ENCODE measurements around the gene VPS37B. TPM values are rescaled to one million over a fixed set of nuclear protein-coding genes. Genes with fewer than 3 reads are reported as not detected.

Gene VPS37B
- total RNA-seq, 2 experiments from 2014 or later, result 97.7 to 104 TPM

GRCh38 chr12:122866950-122867607, 28.8 kb downstream of the VPS37B start:
- TF ChIP-seq CTCF (IDR thresholded peaks at IDR 0.05), result no peak
- ChIA-PET POLR2A (no interaction called here), CTCF (interaction anchor here (1.1 kb wide), 1 partner anchor 86 kb away, joined by 3 read pairs; no protein-coding TSS in a partner anchor)
- Mint-ChIP-seq H3K9me3 (no peaks in the 10 kb centered on the region), H3K36me3 (ENCODE audit: low read depth) (peaks cover 84% of the 10 kb centered on the region), H3K4me1 (ENCODE audit: low read depth) (peaks cover 24% of the 10 kb centered on the region), H3K4me3 (peak overlapping the region; percentile 56), H3K27me3 (no peaks in the 10 kb centered on the region), H3K27ac (no peak overlapping the region)
- Histone ChIP-seq H3K4me1 (ENCODE audit: insufficient read depth, low read length) (peaks cover 21% of the 10 kb centered on the region), H3K9me3 (ENCODE audit: control insufficient read depth in 1 of 2, insufficient read depth in 1 of 2, low read length in 2 of 2) (no peaks in the 10 kb centered on the region), H3K4me3 (ENCODE audit: low read length) (no peak overlapping the region), H3K27me3 (ENCODE audit: control insufficient read depth in 1 of 2, insufficient read depth in 2 of 2, low read length in 2 of 2) (no peaks in the 10 kb centered on the region), H3K36me3 (ENCODE audit: insufficient read depth, low read length) (peaks cover 56% of the 10 kb centered on the region), H3K27ac (ENCODE audit: low read depth in 1 of 2, low read length in 2 of 2) (no peak overlapping the region)
- intact Hi-C loops (cut with DNase I, micrococcal nuclease), result loop anchor here in 1 of 2 experiments (5.0 kb wide), 1 partner anchor 35 kb away; no protein-coding TSS in a partner anchor
- DNase-seq (peak in 1 of 14 experiments; percentile 7), ATAC-seq (ENCODE audit: poor library complexity) (no peak)

- Mint-ChIP-seq H3K4me1 (ENCODE audit: low read depth) (peaks cover 17% of the 10 kb centered on the region), H3K9me3 (no peaks in the 10 kb centered on the region), H3K4me3 (peak overlapping the region; percentile 56), H3K27me3 (no peaks in the 10 kb centered on the region), H3K36me3 (ENCODE audit: low read depth) (peaks cover 84% of the 10 kb centered on the region), H3K27ac (peak overlapping the region; percentile 49)
- peaks cover 61% of the 10 kb centered on the region for H3K36me3 ChIP-seq (ENCODE audit: insufficient read depth, low read length)
- ChIA-PET CTCF (interaction anchor here (1.1 kb wide), 1 partner anchor 86 kb away, joined by 3 read pairs; no protein-coding TSS in a partner anchor), POLR2A (no interaction called here)
- no peaks in the 10 kb centered on the region for H3K9me3 ChIP-seq (ENCODE audit: control insufficient read depth in 1 of 2, insufficient read depth in 1 of 2, low read length in 2 of 2)
- peak in 1 of 14 experiments; percentile 2 for DNase-seq
- H3K27me3 ChIP-seq (ENCODE audit: control insufficient read depth in 1 of 2, insufficient read depth in 2 of 2, low read length in 2 of 2), result no peaks in the 10 kb centered on the region
- H3K4me1 ChIP-seq (ENCODE audit: insufficient read depth, low read length), result peaks cover 14% of the 10 kb centered on the region
- intact Hi-C loops (cut with DNase I, micrococcal nuclease), result loop anchor here in 1 of 2 experiments (5.0 kb wide), 1 partner anchor 36 kb away; no protein-coding TSS in a partner anchor
- no peak for ATAC-seq (ENCODE audit: poor library complexity)
- H3K27ac ChIP-seq (ENCODE audit: low read depth in 1 of 2, low read length in 2 of 2), result no peak overlapping the region
- TF ChIP-seq CTCF (IDR thresholded peaks at IDR 0.05), result no peak
- no peak overlapping the region for H3K4me3 ChIP-seq (ENCODE audit: low read length)
These were observed 29.5 kb downstream of the VPS37B start for GRCh38 chr12:122866379-122866778.

GRCh38 chr12:122865268-122866231, 30.4 kb downstream of the VPS37B start:
- POLR2A ChIA-PET, result interaction anchor here (0.8 to 2.7 kb wide), 2 partner anchors 8 to 33 kb away, joined by 3 to 10 read pairs; no protein-coding TSS in a partner anchor
- Histone ChIP-seq H3K4me1 (ENCODE audit: insufficient read depth, low read length) (peaks cover 7% of the 10 kb centered on the region), H3K9me3 (ENCODE audit: control insufficient read depth in 1 of 2, insufficient read depth in 1 of 2, low read length in 2 of 2) (no peaks in the 10 kb centered on the region), H3K27ac (ENCODE audit: low read depth in 1 of 2, low read length in 2 of 2) (no peak overlapping the region), H3K4me3 (ENCODE audit: low read length) (no peak overlapping the region), H3K36me3 (ENCODE audit: insufficient read depth, low read length) (peaks cover 59% of the 10 kb centered on the region), H3K27me3 (ENCODE audit: control insufficient read depth in 1 of 2, insufficient read depth in 2 of 2, low read length in 2 of 2) (no peaks in the 10 kb centered on the region)
- TF ChIP-seq CTCF (IDR thresholded peaks at IDR 0.05), result no peak
- Mint-ChIP-seq H3K27me3 (no peaks in the 10 kb centered on the region), H3K4me3 (no peak overlapping the region), H3K27ac (peak overlapping the region; percentile 73), H3K9me3 (no peaks in the 10 kb centered on the region), H3K36me3 (ENCODE audit: low read depth) (peaks cover 80% of the 10 kb centered on the region), H3K4me1 (ENCODE audit: low read depth) (peaks cover 9% of the 10 kb centered on the region)
- DNase-seq (peak in 5 of 14 experiments; percentile 30 to 60 (median 43)), ATAC-seq (ENCODE audit: poor library complexity) (peak; percentile 52)
- CTCF ChIA-PET, result interaction anchor here (1.0 kb wide), 1 partner anchor 33 kb away, joined by 3 read pairs; no protein-coding TSS in a partner anchor
- intact Hi-C loops (cut with DNase I, micrococcal nuclease), result loop anchor here in 1 of 2 experiments (5.0 kb wide), 1 partner anchor 37 kb away; no protein-coding TSS in a partner anchor

Measured in CD4-positive, alpha-beta T cell (primary cell).